ENCODE measurements around the gene PTPRH. TPM values are rescaled to one million over a fixed set of nuclear protein-coding genes. Genes with fewer than 3 reads are reported as not detected.

PTPRH gene
- total and polyA plus RNA-seq, 9 of the 15 experiments (the other 6 are each of a cell fraction or from before 2014, with no cell fraction given): 0.87 to 34.3 (median 22.7) TPM

DNA sequence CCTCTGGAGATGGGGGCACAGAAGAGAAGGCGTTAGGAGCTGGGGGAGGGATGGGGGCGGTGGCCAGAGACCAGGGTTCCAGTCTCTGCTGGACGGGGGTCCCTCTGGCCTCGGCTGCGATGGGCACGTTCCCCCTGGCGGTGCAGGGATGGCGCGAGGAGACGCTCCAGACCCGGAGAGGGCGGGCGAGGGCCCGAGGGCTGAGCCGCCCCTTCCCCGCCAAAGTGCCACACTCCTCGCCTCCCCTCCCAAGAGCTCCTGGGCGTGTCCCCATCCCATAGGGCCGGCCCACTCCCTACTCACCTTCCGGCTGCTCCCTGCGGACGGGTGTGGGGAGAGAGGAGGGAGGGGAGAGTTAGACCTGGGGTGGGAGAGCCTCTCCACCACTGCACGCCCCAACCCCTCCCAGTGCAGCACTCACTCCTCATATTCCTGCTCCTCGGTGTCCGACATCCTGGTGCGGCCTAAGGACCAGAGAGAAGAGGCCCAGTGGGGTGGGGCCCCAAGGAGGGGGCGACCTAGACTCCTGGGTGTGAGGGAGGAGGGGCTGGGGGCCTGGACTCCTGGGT lies 62.5 kb downstream of the PTPRH start (continued):
- TF ChIP-seq IRF2 (CRISPR knock-in tag; IDR thresholded peaks at IDR 0.05) (no peak), CTBP1 (IDR thresholded peaks at IDR 0.05; ENCODE audit: borderline replicate concordance) (peak; percentile 90), MYC (IDR thresholded peaks at IDR 0.05; ENCODE audit: low read depth, low read length) (0 out of 2 replicates have a peak, but pooled peaks have one; percentile 41), MYC (CRISPR knock-in tag; IDR thresholded peaks at IDR 0.05; ENCODE audit: borderline replicate concordance, low read depth) (no peak; the same call in 1 of the 2 replicates), RBM25 (IDR thresholded peaks at IDR 0.05; ENCODE audit: low read depth, low read length, severe bottlenecking) (no peak), ELF2 (CRISPR knock-in tag; IDR thresholded peaks at IDR 0.05) (no peak), HDAC8 (tag; IDR thresholded peaks at IDR 0.05) (no peak), JUNB (CRISPR knock-in tag; conservative IDR thresholded peaks at IDR 0.05) (no peak), ZNF699 (CRISPR knock-in tag; IDR thresholded peaks at IDR 0.05; ENCODE audit: insufficient replicate concordance) (no peak), ZNF212 (CRISPR knock-in tag; IDR thresholded peaks at IDR 0.05) (no peak), ZNF778 (CRISPR knock-in tag; IDR thresholded peaks at IDR 0.05) (no peak)
- TF ChIP-seq, protein P1, sequence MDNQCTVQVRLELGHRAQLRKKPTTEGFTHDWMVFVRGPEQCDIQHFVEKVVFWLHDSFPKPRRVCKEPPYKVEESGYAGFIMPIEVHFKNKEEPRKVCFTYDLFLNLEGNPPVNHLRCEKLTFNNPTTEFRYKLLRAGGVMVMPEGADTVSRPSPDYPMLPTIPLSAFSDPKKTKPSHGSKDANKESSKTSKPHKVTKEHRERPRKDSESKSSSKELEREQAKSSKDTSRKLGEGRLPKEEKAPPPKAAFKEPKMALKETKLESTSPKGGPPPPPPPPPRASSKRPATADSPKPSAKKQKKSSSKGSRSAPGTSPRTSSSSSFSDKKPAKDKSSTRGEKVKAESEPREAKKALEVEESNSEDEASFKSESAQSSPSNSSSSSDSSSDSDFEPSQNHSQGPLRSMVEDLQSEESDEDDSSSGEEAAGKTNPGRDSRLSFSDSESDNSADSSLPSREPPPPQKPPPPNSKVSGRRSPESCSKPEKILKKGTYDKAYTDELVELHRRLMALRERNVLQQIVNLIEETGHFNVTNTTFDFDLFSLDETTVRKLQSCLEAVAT (IDR thresholded peaks at IDR 0.05): no peak
- TF ChIP-seq, protein P2, sequence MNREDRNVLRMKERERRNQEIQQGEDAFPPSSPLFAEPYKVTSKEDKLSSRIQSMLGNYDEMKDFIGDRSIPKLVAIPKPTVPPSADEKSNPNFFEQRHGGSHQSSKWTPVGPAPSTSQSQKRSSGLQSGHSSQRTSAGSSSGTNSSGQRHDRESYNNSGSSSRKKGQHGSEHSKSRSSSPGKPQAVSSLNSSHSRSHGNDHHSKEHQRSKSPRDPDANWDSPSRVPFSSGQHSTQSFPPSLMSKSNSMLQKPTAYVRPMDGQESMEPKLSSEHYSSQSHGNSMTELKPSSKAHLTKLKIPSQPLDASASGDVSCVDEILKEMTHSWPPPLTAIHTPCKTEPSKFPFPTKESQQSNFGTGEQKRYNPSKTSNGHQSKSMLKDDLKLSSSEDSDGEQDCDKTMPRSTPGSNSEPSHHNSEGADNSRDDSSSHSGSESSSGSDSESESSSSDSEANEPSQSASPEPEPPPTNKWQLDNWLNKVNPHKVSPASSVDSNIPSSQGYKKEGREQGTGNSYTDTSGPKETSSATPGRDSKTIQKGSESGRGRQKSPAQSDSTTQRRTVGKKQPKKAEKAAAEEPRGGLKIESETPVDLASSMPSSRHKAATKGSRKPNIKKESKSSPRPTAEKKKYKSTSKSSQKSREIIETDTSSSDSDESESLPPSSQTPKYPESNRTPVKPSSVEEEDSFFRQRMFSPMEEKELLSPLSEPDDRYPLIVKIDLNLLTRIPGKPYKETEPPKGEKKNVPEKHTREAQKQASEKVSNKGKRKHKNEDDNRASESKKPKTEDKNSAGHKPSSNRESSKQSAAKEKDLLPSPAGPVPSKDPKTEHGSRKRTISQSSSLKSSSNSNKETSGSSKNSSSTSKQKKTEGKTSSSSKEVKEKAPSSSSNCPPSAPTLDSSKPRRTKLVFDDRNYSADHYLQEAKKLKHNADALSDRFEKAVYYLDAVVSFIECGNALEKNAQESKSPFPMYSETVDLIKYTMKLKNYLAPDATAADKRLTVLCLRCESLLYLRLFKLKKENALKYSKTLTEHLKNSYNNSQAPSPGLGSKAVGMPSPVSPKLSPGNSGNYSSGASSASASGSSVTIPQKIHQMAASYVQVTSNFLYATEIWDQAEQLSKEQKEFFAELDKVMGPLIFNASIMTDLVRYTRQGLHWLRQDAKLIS (CRISPR knock-in tag; IDR thresholded peaks at IDR 0.05): no peak
- TF ChIP-seq, protein P3, sequence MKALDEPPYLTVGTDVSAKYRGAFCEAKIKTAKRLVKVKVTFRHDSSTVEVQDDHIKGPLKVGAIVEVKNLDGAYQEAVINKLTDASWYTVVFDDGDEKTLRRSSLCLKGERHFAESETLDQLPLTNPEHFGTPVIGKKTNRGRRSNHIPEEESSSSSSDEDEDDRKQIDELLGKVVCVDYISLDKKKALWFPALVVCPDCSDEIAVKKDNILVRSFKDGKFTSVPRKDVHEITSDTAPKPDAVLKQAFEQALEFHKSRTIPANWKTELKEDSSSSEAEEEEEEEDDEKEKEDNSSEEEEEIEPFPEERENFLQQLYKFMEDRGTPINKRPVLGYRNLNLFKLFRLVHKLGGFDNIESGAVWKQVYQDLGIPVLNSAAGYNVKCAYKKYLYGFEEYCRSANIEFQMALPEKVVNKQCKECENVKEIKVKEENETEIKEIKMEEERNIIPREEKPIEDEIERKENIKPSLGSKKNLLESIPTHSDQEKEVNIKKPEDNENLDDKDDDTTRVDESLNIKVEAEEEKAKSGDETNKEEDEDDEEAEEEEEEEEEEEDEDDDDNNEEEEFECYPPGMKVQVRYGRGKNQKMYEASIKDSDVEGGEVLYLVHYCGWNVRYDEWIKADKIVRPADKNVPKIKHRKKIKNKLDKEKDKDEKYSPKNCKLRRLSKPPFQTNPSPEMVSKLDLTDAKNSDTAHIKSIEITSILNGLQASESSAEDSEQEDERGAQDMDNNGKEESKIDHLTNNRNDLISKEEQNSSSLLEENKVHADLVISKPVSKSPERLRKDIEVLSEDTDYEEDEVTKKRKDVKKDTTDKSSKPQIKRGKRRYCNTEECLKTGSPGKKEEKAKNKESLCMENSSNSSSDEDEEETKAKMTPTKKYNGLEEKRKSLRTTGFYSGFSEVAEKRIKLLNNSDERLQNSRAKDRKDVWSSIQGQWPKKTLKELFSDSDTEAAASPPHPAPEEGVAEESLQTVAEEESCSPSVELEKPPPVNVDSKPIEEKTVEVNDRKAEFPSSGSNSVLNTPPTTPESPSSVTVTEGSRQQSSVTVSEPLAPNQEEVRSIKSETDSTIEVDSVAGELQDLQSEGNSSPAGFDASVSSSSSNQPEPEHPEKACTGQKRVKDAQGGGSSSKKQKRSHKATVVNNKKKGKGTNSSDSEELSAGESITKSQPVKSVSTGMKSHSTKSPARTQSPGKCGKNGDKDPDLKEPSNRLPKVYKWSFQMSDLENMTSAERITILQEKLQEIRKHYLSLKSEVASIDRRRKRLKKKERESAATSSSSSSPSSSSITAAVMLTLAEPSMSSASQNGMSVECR (CRISPR knock-in tag; IDR thresholded peaks at IDR 0.05): 0 out of 2 replicates have a peak, but pooled peaks have one; percentile 31
- TF ChIP-seq, protein P4, sequence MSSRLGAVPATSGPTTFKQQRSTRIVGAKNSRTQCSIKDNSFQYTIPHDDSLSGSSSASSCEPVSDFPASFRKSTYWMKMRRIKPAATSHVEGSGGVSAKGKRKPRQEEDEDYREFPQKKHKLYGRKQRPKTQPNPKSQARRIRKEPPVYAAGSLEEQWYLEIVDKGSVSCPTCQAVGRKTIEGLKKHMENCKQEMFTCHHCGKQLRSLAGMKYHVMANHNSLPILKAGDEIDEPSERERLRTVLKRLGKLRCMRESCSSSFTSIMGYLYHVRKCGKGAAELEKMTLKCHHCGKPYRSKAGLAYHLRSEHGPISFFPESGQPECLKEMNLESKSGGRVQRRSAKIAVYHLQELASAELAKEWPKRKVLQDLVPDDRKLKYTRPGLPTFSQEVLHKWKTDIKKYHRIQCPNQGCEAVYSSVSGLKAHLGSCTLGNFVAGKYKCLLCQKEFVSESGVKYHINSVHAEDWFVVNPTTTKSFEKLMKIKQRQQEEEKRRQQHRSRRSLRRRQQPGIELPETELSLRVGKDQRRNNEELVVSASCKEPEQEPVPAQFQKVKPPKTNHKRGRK (tag; IDR thresholded peaks at IDR 0.05): no peak

All from K562 (cell line).